NCI-H345 treated with DMSO at 0.1 percent for 48 hours (cell line): ENCODE results near the gene BCL7A.

Experiments used
- DNase-seq: peaks from one replicate; lab custom pipeline; 2025; ENCODE audit not compliant: unreplicated experiment; lab: John Stamatoyannopoulos, UW

BCL7A gene

GRCh38 chr12:121996945-121997612 is 24.6 kb upstream of the BCL7A start:
- no peak for DNase-seq

- DNase-seq: peak; percentile 96
Measured at GRCh38 chr12:122001466-122002209, 20.0 kb upstream of the BCL7A start.

DNA sequence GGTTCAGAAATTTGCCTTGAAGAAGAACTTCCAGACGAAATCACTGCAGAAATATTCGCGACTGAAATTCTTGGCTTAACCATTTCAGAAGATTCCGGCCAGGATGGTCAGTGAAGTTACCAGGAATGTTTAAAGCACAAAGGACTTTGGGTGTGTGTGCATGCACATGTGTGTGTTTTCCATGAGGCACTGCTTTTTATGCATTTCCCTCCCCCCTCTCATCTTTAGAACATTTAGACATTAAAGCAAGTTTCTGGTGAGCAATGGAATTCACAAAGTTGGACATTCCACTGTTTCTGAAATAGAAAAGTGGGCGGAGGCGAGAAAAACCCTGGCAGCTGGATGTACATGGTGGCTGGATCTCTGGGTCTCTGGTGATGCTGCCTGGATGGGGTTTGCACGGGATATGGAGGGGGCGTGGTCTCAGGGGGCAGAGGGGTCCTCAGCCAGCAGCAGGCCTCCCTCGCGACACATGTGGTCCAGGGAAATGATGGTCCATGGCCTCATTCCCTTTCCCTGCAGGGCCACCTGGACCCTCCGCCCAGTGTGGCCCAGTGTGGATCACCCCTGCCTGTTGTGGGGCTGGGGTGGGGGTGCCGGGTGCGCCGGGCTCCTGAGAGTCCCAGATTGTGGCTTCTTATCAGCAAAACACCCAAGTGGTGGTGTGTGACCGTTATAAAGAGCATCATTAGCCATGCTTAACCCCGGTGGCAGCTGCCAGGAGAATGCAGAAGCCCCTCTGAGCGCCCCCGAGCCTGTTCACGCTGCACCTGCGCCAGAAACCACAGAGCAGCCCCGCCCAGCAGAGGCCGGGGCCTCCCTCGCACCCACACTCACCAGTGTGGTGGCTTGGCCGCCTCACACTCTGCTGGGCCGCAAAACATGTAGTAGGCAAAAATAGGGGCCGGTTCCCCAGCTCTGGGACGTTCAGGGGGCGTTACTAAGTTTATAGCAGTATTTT is 17.8 kb upstream of the BCL7A start:
- no peak for DNase-seq

DNA sequence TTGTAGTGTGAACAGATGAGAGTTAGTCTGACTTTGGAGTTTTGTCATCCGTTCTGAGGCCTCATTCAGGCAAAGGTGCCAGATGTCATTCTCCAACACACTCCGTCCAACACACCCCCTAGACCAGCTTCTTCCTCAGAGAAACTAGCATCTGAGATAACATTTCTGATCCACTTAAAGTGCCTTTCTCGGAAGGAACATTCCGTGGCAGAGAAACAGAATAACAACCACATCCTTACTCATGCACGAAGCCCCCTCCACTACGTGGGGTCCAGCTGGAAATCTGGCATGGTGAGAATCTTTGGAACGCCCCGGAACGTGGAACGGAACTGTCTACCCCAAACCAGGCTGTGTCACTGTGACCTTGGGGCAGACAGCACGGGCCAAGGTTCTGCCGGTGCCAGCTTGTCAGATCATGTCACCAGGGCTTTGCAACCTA is 17.0 kb upstream of the BCL7A start:
- no peak for DNase-seq

- no peak for DNase-seq
Measured at GRCh38 chr12:122005252-122005776, 16.4 kb upstream of the BCL7A start.

- DNase-seq: no peak
Measured at GRCh38 chr12:122006186-122006926, 15.3 kb upstream of the BCL7A start.

- DNase-seq: no peak
Measured at GRCh38 chr12:122009741-122010140, 11.9 kb upstream of the BCL7A start.

DNA sequence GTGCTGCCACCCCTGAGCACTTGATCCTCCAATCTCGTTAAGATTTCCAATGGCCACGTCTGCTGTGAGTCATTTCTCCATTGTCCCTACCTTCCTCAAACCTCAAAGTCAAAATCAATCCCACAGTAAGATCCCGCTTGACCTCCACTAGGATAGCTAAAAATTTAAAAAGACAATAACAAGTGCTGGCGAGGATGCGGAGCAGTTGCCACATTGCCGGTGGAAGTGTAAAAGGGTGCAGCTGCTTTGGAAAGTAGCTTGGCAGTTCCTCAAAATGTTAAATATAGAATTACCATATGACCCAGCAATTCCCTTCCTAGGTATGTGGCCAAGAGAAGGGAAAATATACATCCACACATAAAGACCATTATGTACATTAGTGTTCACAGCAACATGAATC is 9.5 kb upstream of the BCL7A start:
- DNase-seq: no peak

GRCh38 chr12:122013136-122013535 is 8.5 kb upstream of the BCL7A start:
- DNase-seq: no peak

DNA sequence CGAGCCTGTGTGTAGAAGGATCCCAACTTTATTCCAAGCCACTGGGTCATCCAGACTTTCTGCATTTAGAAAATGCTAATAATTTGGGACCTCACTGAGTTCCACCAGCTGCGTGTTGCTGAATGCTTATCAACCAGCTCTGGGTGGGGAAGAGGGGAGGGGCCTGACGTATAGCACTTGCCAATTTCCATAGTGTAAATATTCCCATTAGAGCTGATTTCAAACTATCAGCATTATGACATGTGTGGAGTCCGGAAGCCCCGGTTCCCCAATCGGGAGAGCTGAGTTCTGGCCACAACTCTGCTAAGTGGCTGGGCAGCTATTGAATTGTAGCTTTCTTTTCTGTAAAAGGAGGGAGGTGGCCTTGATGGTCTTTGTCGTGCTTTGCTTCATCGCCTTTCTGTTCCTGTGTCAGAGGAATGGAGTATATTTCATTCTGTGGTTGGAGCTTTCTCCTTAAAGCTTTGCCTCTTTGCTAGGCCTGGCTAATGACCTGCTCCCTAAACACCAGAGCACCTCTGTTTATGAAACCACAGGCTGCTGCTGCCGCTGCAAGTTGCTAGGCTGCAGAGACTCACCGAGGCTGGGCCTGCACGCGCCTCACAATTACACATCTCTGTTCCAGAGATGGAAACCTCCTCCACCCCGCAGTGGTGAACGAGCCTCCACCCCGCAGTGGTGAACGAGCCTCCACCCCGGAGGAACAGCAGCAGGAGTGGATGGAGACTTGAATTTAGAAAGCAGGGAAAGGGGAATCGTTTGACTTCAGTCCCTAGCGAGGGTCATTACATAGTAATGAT is 7.7 kb upstream of the BCL7A start:
- no peak for DNase-seq

DNA sequence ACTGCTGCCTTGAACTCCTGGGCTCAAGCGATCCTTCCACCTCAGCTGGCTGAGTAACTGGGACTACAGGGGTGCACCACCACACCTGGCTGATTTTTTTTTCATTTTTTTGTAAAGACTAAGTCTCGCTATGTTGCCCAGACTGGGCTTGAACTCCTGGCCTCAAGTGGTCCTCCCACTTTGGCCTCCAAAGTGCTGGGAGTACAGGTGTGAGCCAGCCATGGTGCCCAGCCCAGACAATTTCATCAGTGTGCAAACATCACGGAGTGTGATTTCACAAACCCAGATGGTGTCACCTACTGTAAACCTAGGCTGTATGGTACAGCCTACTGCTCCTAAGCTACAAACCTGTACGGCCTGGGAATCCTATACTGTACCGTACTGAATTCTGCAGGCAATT is 6.9 kb upstream of the BCL7A start:
- DNase-seq: no peak

DNA sequence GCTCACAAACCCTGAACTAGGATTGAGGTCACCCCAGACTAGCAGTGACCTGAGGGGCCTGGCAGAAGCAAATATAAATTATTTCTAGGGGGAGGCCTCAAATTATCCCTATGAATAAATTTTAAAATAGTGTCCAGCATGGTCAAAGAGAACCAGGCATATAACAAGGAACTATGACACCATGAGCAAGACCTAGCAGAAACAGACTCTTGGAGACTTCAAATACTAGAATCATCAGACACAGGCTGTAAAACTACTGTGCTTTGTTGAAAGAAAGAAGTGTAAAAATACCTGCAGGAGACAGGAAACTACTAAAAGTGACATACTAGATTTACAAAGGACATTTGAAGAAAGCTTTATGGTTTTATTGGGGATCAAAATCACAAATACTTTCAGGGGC is 3.2 kb upstream of the BCL7A start:
- DNase-seq: no peak

DNA sequence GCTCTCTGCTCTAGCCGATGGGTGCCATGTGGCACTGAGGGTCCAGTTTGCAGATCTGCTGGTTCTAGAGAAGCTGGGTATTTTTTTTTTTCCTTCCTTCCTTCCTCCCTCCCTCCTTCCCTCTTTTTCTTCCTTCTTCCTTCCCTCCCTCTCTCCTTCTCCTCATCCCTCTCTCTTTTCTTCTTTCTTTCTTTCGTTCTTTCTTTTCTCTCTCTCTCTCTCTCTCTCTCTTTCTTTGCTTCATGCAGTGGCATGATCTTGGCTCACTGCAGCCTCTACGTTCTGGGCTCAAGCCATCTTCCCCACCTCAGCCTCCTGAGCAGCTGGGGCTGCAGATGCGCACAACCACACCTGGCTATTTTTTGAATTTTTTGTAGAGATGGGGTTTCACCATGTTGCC is 2.7 kb upstream of the BCL7A start:
- no peak for DNase-seq

DNA sequence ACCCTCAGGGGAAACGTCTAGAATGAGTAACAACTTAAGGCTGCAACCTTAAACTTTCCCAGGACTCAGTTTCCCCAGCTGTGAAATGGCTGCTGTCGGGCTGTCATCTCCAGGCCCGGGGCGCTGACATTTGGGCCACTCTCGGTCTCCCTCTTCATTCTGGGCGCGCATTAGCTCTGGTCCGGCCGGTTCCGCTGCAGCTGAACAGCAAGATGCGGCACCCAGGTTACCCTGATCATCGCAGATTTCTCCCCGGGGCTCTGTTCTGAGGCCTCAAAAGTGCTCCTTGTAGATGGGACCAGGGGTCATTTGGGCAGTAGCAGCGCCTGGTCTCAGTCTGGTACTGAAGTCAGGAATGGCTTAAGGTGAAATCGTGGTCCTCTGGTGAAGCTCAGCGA is 890 bp upstream of the BCL7A start:
- DNase-seq: no peak

DNA sequence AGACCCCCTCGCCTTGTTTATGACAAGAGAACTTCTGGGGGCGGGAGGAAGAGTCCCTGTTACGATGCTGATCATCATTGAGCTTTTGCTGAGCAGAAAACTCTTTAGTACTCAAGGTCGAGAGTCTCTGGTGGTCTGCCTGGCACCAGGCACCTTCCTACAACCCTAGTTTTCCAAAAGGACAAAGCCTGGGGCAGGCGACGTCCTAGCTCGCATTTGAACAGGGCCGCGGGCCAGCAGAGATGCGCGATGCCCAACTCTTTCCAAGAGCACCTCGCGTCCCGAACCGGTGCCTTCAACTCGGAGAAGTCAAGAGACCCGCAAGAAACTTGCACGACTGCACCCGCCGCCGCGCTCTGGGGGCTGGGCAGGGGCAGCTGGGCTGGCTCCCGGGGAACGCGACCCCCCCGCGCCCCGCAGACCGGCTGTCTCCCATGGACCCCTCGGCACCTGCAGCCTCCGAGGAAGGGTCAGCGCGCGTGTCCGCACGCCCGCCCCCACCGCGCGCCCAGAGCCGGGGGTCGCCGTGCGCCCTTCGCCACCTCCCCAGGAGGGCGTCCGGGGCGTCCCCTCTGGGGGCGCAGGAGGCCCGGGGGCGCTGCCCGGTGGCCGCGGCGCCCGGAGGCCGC is 377 bp upstream of the BCL7A start:
- peak; percentile 28 for DNase-seq

- DNase-seq: no peak
Measured at GRCh38 chr12:122022393-122023338, 982 bp downstream of the BCL7A start.

- DNase-seq: peak; percentile 46
Measured at GRCh38 chr12:122023339-122024131, 1.9 kb downstream of the BCL7A start.
